BJ (cell line): ENCODE data around the gene TSTD2. TPM values are rescaled to one million over a fixed set of nuclear protein-coding genes. Genes with fewer than 3 reads are reported as not detected.

ENCODE experiments used
- CTCF ChIA-PET: fragments of 350-600 bp; formaldehyde crosslinking; extraction: SDS; loops from one replicate; lab custom pipeline; 2021; ENCODE audit warnings: antibody characterized with exemption, inconsistent platforms; lab: Yijun Ruan, JAX
- POLR2A ChIA-PET: fragments of 300-600 bp; sonication (Branson Sonifier 250); formaldehyde crosslinking; extraction: SDS; loops from one replicate; lab custom pipeline; 2021; ENCODE audit warnings: antibody characterized with exemption; lab: Charles Lee
- DNase-seq: peaks from one replicate; pipeline ENCODE4 v3.0.0-alpha.2; 2011; ENCODE audit warnings: low read depth
- H3K27me3 ChIP-seq: 2 replicates; pipeline ENCODE4 v1.6.0; 2011; ENCODE audit warnings: low read length; ENCODE audit not compliant: control insufficient read depth, insufficient read depth
- H3K36me3 ChIP-seq: 2 replicates; pipeline ENCODE4 v1.5.1; 2011; ENCODE audit warnings: low read length; ENCODE audit not compliant: control insufficient read depth, insufficient read depth
- H3K4me3 ChIP-seq: 2 replicates; pipeline ENCODE4 v1.5.1; 2011; ENCODE audit warnings: low read depth, mild to moderate bottlenecking, control low read depth, low read length
- CTCF ChIP-seq: IDR thresholded peaks from 2 replicates; pipeline ENCODE4 v1.5.1; 2011; ENCODE audit warnings: low read depth, mild to moderate bottlenecking, control low read depth, inconsistent platforms, low read length, moderate library complexity; ENCODE audit not compliant: insufficient read depth
- polyA plus RNA-seq: library from polyadenylated mRNA; depleted of rRNA; stranded (reverse); fragments of >200 nt; gene quantifications from 2 replicates; pipeline ENCODE4 v1.2.3, GENCODE V29; 2011

Gene TSTD2
- polyA plus RNA-seq, 1 experiment, result 15.4 TPM

DNA sequence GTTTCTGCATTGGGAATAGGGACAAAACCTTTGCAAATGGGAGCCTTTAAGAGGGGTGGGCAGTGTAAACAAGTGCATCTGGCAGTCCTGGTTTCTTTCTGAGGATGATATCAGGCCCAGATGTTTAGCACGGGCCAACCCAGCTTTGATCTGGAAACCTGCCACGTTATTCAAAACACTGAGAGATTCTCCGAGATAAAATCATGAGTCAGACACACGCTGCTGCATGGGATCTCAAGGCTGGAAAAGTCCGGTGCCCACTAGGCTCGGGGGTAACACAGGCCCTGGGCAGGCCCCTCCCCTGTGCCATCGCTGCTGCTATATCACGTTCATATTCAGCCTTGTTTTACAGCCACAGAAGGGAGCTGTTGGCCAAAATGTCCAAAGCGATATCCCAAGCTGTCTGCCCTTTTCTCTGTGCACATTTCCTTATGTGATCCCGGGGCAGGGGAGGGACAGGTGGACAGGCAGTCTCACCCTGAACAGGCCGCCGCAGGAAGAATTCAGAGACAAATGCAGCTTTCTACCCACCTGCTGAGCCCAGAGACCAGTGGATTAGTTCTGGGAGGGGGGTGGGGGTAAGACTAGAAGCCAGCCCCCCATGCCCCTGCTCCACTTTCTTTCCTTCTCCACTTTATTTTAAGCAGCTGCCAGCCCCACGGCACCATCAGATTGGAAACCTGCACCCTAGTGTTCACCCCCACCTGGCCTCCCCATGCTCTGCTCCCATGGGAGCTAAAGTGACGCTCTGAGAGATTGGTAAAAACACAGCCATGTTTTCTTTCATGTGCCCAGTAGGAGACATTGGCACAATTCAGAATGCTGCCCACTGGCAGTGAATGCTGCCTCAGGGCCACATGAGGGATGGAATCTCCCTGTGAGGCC, 68.6 kb downstream of the TSTD2 start:
- TF ChIP-seq CTCF, result no peak
- Histone ChIP-seq H3K36me3 (no peaks in the 10 kb centered on the region), H3K27me3 (peaks cover 2% of the 10 kb centered on the region), H3K4me3 (no peak overlapping the region)
- CTCF ChIA-PET, result no interaction called here
- POLR2A ChIA-PET, result interaction anchor here (0.6 kb wide), 1 partner anchor 75 kb away, joined by 3 read pairs; no protein-coding TSS in a partner anchor
- peak; percentile 16 for DNase-seq

DNA sequence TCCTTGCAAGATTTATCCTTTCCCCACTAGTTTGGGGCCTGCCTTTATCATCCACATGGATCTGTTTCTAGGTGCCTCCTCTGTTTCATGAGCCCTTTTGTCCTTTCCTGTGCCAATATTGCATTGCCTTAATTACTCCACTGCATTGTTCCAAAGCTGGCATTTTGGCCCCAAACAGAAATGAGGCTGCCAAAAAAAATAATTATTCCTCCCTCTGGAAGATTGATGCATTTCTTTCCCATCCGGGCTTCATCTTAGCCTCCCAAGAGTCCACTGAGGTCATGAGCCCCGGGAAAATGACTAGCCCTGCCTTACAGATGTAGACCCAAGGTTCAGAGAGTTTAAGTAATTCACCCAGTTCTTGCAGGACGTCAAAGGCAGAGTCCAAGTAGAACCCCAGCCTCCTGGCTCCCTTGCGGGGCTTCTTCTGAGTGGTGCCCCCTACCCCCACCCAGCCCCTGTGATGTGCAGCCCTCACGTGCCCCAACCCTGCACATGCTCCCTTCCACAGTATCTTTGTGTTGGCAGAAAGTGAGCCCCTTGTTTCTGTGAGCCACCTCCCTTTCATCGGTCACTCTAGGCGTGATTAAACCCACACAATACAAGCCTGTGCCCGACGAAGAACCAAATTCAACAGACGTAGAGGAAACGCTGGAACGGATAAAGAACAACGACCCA, 69.6 kb downstream of the TSTD2 start:
- no peaks in the 10 kb centered on the region for H3K36me3 ChIP-seq
- CTCF ChIA-PET, result no interaction called here
- peaks cover 2% of the 10 kb centered on the region for H3K27me3 ChIP-seq
- no peak overlapping the region for H3K4me3 ChIP-seq
- DNase-seq, result no peak
- POLR2A ChIA-PET, result no interaction called here
- TF ChIP-seq CTCF, result no peak

DNA sequence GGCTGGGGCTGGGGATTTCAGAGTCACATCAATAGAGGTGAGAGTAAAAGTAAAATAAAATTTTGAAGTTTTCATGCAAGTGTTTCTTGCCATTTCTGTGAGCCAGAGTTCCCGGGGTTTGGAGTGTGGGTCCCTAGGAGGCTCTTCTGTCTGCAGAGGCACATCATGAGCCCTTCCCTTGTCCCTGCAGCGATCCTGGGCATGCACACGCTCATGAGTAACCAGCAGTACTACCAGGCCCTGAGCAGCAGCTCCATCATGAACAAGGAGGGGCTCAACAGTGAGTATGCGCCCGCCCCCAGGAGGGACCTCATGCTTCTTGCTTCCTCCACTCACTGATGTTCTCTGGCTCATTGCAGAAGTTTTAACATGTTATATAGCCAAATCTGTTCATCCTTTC, 70.6 kb downstream of the TSTD2 start:
- CTCF ChIA-PET, result interaction anchor here (1.4 kb wide), 1 partner anchor 28 kb away, joined by 3 read pairs; no protein-coding TSS in a partner anchor
- Histone ChIP-seq H3K36me3 (no peaks in the 10 kb centered on the region), H3K4me3 (no peak overlapping the region), H3K27me3 (peaks cover 6% of the 10 kb centered on the region)
- POLR2A ChIA-PET, result no interaction called here
- no peak for DNase-seq
- TF ChIP-seq CTCF, result no peak

DNA sequence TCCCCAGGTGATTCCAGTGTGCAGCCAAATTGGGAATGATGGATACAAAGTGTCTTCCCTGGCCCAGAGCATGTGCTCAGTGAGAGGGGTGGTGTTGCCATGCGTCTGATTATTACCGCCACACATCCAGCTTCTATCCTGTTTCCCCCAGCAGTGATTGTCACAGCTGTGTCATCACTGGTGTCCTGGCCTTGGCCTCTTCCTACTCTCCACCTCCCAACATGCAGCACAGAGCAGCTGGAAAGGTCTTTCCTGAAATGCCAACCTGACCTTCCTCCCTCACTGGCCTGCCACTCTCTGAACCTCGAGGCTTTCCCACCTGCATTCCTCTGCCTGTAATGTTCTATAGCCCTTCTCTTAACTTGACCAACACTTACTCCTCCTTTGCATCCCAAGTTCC, 71.7 kb downstream of the TSTD2 start:
- DNase-seq, result no peak
- Histone ChIP-seq H3K27me3 (peaks cover 6% of the 10 kb centered on the region), H3K4me3 (no peak overlapping the region), H3K36me3 (no peaks in the 10 kb centered on the region)
- TF ChIP-seq CTCF, result no peak
- CTCF ChIA-PET, result interaction anchor here (0.9 to 1.4 kb wide), 2 partner anchors 29 to 37 kb away, joined by 3 read pairs; no protein-coding TSS in a partner anchor
- POLR2A ChIA-PET, result no interaction called here

- ChIA-PET POLR2A (no interaction called here), CTCF (interaction anchor here (0.9 kb wide), 1 partner anchor 38 kb away, joined by 3 read pairs; no protein-coding TSS in a partner anchor)
- no peak overlapping the region for H3K4me3 ChIP-seq
- DNase-seq, result no peak
- H3K27me3 ChIP-seq, result peaks cover 8% of the 10 kb centered on the region
- H3K36me3 ChIP-seq, result no peaks in the 10 kb centered on the region
- no peak for TF ChIP-seq CTCF
These were observed 72.3 kb downstream of the TSTD2 start for GRCh38 chr9:97560851-97561250.
